Activated CD4-positive, alpha-beta T cell treated with anti-CD3 and anti-CD28 coated beads, Interleukin-2, amount 50 U/mL, for 16 hours (primary cell): Measurements from ENCODE around the gene IGFL2.
"Not testable (repeated sequence)": the region's sequence is repeated elsewhere in the genome, so short reads cannot be mapped to it uniquely, and the experiment has no call there.

Experiments
- DNase-seq: peaks from one replicate; pipeline ENCODE4 v3.0.0-alpha.2; 2020

Gene IGFL2

DNA sequence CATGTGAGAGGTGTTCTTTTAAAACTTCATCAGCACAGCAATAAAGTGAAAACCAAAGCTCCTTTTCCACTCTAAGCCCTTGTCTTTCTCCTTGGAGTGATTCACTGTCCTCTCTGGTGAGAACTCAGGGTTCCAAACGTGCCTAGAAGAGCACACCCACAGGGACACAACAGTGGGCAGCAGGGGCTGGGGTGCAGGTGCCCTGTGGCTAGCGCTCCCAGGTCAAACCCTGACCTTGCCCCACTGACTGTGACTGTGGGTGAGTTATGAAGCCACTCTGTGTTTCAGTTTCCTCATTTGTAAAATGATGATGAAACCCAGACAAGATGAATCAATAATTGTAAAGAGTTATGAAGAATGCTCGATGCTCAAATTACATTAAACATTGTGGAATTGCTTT is 43.9 kb downstream of the IGFL2 start:
- DNase-seq = no peak

GRCh38 chr19:46192626-46192991 is 44.6 kb downstream of the IGFL2 start:
- not testable (repeated sequence) for DNase-seq

DNA sequence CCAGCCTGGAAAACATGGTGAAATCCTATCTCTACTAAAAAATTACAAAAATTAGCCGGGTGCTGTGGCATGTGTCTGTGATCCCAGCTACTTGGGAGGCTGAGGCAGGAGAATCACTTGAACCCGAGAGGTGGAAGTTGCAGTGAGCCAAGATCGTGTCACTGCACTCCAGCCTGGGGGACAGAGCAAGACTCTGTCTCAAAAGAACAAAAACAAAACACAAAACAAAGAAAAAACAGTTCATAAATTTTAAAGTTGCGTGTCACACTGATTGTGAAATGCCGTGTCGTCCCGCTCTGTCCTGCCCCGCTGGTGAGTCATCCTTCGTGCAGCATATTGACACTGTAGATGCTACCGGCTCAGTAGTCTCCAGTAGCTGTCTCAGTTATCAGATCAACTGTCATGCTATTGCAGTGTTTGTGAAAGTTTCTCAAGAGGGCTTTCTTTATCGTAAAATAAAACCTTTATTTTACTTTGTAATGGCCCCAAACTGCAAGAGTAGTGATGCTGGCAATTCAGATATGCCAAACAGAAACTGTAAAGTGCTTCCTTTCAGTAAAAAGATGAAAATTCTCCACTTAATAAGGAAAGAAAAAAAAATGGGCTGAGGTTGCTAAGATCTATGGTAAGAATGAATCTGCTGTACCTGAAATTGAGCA is 45.1 kb downstream of the IGFL2 start:
- DNase-seq = peak; percentile 42

GRCh38 chr19:46193678-46194077 is 45.6 kb downstream of the IGFL2 start:
- DNase-seq = no peak

- no peak for DNase-seq
Observed at GRCh38 chr19:46195104-46195503, 47.1 kb downstream of the IGFL2 start.

GRCh38 chr19:46195919-46196318 is 47.9 kb downstream of the IGFL2 start:
- not testable (repeated sequence) for DNase-seq

- no peak for DNase-seq
Observed at GRCh38 chr19:46196410-46197124, 48.5 kb downstream of the IGFL2 start.

DNA sequence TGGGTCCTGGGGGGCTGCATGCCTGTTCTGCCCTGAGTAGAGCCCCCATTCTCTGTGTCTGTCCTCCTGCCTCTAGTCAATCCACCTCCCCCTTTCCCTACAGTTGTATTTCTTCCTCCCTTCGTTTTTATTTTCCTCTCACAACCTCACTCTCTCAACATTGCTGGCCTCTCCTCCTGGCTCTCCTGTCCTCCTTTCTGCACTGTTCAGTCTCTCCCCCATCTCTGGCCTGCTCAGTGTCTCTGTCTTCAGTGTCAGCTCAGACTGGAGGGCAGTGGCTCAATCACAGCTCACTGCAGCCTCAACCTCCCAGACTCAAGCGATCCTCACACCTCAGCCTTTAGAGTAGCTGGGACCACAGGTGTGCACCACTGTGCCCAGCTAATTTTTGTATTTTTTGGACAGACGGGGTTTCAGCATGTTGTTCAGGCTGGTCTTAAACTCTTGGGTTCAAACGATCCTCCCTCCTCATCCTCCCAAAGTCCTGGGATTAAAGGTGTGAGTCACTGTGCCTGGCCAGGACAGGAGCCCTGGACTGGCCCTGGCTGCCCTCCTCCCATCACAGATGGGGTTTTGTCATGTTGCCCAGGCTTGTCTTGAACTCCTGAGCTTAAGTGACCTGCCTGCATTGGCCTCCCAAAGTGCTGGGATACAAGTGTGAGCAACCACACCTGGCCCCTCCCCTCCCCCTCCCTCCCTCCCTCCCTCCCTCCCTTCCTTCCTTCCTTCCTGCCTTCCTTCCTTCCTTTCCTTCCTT is 49.5 kb downstream of the IGFL2 start:
- DNase-seq = no peak

DNA sequence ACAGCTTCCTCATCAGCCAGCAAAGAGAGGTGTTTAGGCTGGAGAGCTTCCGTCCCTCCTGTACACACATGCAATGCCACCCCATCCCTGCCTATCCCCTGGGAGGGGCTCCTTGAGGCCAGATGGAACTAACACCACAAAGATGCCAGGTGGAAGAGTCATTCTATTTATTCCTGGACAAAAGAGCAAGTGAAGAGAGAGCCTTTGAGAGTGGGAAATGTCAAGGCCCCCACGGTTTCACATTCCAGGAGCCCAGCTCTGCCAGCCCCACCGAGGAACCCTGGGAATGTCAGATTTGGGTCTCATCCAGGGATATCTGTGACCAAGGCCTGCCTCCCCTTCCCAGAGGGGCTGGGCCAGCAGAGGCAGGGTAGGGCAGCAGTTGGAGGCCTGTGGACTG is 50.7 kb downstream of the IGFL2 start:
- DNase-seq = no peak

- DNase-seq = no peak
Observed at GRCh38 chr19:46201454-46202310, 53.6 kb downstream of the IGFL2 start.

DNA sequence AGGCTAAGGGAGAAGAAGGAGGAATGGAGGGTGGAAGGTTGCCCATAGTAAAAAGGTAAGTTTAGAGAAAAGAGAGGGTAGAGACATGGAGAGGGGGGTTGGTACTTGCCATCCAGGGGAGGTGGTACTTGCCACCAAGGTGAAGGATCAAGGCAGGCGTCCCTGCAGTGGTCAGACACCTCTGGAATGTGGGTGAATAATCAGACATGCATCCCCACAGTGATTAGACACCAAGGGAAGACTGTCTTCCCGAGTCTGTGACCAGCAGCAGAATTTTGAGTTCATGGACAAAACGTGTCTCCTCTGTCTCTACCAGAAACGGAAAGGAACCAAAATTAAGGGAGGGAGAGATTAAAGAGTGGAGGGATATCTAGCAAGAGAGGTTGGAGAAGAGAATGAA is 54.4 kb downstream of the IGFL2 start:
- DNase-seq = no peak

DNA sequence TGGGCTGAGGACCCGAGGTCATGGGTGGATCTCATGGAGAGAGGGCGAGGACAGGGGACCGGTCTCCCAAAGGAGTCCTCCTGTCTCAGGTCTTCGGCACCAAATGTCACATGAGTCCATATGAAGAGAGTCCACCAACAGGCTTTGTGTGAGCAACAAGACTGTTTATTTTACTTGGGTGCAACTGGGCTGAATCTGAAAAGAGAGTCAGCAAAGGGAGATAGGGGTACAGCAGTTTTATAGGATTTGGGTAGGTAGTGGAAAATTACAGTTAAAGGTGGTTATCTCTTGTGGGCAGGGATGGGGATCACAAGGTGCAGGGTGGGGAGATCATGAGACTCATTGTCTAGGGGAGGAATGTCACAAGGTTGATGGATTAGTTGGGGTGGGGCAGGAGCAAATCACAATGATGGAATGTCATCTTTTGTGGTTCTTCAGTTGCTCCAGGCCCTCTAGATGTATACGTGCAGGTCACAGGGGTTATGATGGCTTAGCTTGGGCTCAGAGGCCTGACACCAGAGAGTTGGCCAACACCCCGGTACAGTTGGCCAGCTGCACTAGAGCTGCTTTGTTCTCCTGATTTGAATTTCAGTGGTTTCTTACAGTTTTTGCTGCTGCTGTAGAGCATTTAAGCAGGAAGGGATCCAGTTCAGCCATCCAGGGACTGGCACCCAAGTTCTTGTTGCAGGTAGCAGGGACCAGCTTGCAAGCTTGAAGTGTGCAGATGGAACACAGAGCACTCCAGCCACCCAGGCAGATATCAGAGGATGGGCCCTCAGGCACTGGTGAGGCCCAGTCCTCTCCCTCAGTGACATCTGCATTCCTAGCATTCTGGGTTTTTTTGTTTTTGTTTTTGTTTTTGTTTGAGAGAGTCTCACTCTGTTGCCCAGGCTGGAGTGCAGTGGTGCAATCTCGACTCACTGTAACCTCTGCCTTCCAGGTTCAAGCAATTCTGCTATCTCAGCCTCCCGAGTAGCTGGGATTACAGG is 55.1 kb downstream of the IGFL2 start:
- DNase-seq = no peak

GRCh38 chr19:46204008-46204407 is 56.0 kb downstream of the IGFL2 start:
- no peak for DNase-seq

GRCh38 chr19:46205183-46205984 is 57.3 kb downstream of the IGFL2 start:
- no peak for DNase-seq

- DNase-seq = no peak
Observed at GRCh38 chr19:46206176-46206575, 58.1 kb downstream of the IGFL2 start.

- no peak for DNase-seq
Observed at GRCh38 chr19:46206682-46207081, 58.6 kb downstream of the IGFL2 start.

DNA sequence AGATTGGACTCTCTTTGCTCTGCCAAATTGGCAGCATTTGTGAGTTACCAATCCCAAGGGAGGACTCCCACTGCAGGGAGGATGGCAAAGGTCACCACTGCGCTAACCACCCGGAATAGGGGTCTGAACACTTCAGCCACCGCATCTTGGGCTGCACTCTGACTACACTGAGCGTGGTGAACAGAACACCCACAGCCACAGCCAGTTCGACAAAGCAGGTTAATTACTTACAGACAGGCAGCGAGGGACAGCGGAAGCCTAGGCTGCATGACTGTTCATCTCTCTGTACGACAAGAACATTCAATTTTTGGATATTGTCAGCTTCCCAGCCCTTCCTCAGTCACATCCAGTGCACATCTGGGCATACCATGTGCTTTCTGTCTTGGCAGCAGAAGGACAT is 59.8 kb downstream of the IGFL2 start:
- not testable (repeated sequence) for DNase-seq

- DNase-seq = no peak
Observed at GRCh38 chr19:46209051-46209450, 61.0 kb downstream of the IGFL2 start.

- no peak for DNase-seq
Observed at GRCh38 chr19:46209472-46209871, 61.4 kb downstream of the IGFL2 start.

DNA sequence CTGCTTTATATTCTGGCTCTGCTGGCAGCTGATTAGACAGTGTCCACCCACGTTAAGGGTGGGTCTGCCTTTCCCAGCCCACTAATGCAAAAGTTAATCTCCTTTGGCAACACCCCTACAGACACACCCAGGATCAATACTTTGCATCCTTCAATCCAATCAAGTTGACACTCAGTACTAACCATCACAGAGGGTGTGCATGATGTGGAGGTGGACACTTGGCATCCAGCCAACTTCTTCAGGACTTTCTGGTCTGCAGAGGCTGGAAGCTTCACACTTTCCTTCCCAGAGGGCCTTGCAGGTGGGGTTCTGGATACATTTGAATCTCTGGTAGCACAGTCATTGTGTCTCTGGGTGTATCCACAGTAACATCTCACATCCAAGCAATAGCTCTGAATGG is 62.6 kb downstream of the IGFL2 start:
- no peak for DNase-seq
